ENCODE data around the gene PSMA6. TPM values are rescaled to one million over a fixed set of nuclear protein-coding genes. Genes with fewer than 3 reads are reported as not detected.

Gene PSMA6
- total and polyA plus RNA-seq, 2 of the 13 experiments (the other 11 are each of a cell fraction or from before 2014, with no cell fraction given): 525 to 1,109 TPM

- TF ChIP-seq CENPBD1 (CRISPR knock-in tag; IDR thresholded peaks at IDR 0.05; ENCODE audit: borderline replicate concordance, low read depth): no peak
- no peak for TF ChIP-seq NFE2L2 (IDR thresholded peaks at IDR 0.05; ENCODE audit: low read length)
- no peak for TF ChIP-seq JUND (CRISPR knock-in tag; IDR thresholded peaks at IDR 0.05)
- TF ChIP-seq ZNF138 (CRISPR knock-in tag; IDR thresholded peaks at IDR 0.05; ENCODE audit: low read depth): no peak
- no peak; the same call in 1 of the 2 replicates for TF ChIP-seq ZNF556 (CRISPR knock-in tag; IDR thresholded peaks at IDR 0.05; ENCODE audit: borderline replicate concordance)
- TF ChIP-seq ZNF281 (CRISPR knock-in tag; IDR thresholded peaks at IDR 0.05; ENCODE audit: borderline replicate concordance): no peak
- no peak for TF ChIP-seq ZNF577 (CRISPR knock-in tag; IDR thresholded peaks at IDR 0.05; ENCODE audit: borderline replicate concordance, low read depth)
- TF ChIP-seq NFATC3 (CRISPR knock-in tag; IDR thresholded peaks at IDR 0.05): no peak
- TF ChIP-seq ZNF383 (CRISPR knock-in tag; IDR thresholded peaks at IDR 0.05; ENCODE audit: borderline replicate concordance): 0 out of 2 replicates have a peak, but pooled peaks have one; percentile 78
- TF ChIP-seq ZNF572 (CRISPR knock-in tag; IDR thresholded peaks at IDR 0.05): no peak
- no peak for TF ChIP-seq ZNF382 (CRISPR knock-in tag; IDR thresholded peaks at IDR 0.05; ENCODE audit: borderline replicate concordance)
- TF ChIP-seq ZNF83 (CRISPR knock-in tag; IDR thresholded peaks at IDR 0.05; ENCODE audit: borderline replicate concordance): no peak
- no peak for TF ChIP-seq ZNF431 (CRISPR knock-in tag; IDR thresholded peaks at IDR 0.05; ENCODE audit: borderline replicate concordance, low read depth)
- no peak for TF ChIP-seq ZNF772 (CRISPR knock-in tag; IDR thresholded peaks at IDR 0.05)
- TF ChIP-seq MTA1 (CRISPR knock-in tag; IDR thresholded peaks at IDR 0.05; ENCODE audit: borderline replicate concordance): no peak
- no peak for TF ChIP-seq SKIL (CRISPR knock-in tag; IDR thresholded peaks at IDR 0.05; ENCODE audit: borderline replicate concordance)
- TF ChIP-seq MED1 (CRISPR knock-in tag; IDR thresholded peaks at IDR 0.05): peak; percentile 68
- TF ChIP-seq ZNF784 (CRISPR knock-in tag; IDR thresholded peaks at IDR 0.05; ENCODE audit: borderline replicate concordance): no peak; the same call in 1 of the 2 replicates
- no peak for TF ChIP-seq POGZ (CRISPR knock-in tag; IDR thresholded peaks at IDR 0.05)
- TF ChIP-seq ZNF292 (CRISPR knock-in tag; IDR thresholded peaks at IDR 0.05; ENCODE audit: borderline replicate concordance, low read depth): no peak
- no peak for TF ChIP-seq ZMYM3 (CRISPR knock-in tag; IDR thresholded peaks at IDR 0.05)
- peak; percentile 81; the same call in 1 of the 2 replicates for TF ChIP-seq ZKSCAN8 (CRISPR knock-in tag; IDR thresholded peaks at IDR 0.05; ENCODE audit: borderline replicate concordance)
- no peak for TF ChIP-seq ZNF737 (CRISPR knock-in tag; IDR thresholded peaks at IDR 0.05; ENCODE audit: borderline replicate concordance)
- TF ChIP-seq CC2D1A (CRISPR knock-in tag; IDR thresholded peaks at IDR 0.05): no peak
Measured at GRCh38 chr14:35353409-35354172, 61.4 kb downstream of the PSMA6 start (continued).
